HG02870 (cell line): ENCODE data around the gene SPATA17.

Source experiments
- ATAC-seq: cut with Tn5 transposase; IDR thresholded peaks from one replicate; pipeline ENCODE4 v1.9.1; 2021; ENCODE audit warnings: mild to moderate bottlenecking, moderate library complexity; ENCODE audit not compliant: unreplicated experiment

SPATA17 gene

GRCh38 chr1:217846733-217847132 is 215.6 kb downstream of the SPATA17 start:
- ATAC-seq = no peak

GRCh38 chr1:217847643-217848042 is 216.5 kb downstream of the SPATA17 start:
- no peak for ATAC-seq

- ATAC-seq = no peak
Measured at GRCh38 chr1:217856342-217857034, 225.3 kb downstream of the SPATA17 start.

GRCh38 chr1:217857061-217857460 is 225.9 kb downstream of the SPATA17 start:
- ATAC-seq = no peak

- ATAC-seq = no peak
Measured at GRCh38 chr1:217861658-217862057, 230.5 kb downstream of the SPATA17 start.

GRCh38 chr1:217867446-217867995 is 236.4 kb downstream of the SPATA17 start:
- no peak for ATAC-seq

- ATAC-seq = no peak
Measured at GRCh38 chr1:217871955-217872354, 240.8 kb downstream of the SPATA17 start.

- ATAC-seq = no peak
Measured at GRCh38 chr1:217875229-217875628, 244.1 kb downstream of the SPATA17 start.

- no peak for ATAC-seq
Measured at GRCh38 chr1:217876401-217876800, 245.3 kb downstream of the SPATA17 start.

GRCh38 chr1:217876896-217877295 is 245.8 kb downstream of the SPATA17 start:
- ATAC-seq = no peak

- no peak for ATAC-seq
Measured at GRCh38 chr1:217881131-217881543, 250.0 kb downstream of the SPATA17 start.

GRCh38 chr1:217881607-217882332 is 250.6 kb downstream of the SPATA17 start:
- no peak for ATAC-seq

GRCh38 chr1:217885181-217885580 is 254.0 kb downstream of the SPATA17 start:
- no peak for ATAC-seq

GRCh38 chr1:217888328-217888727 is 257.2 kb downstream of the SPATA17 start:
- ATAC-seq = no peak

GRCh38 chr1:217889401-217889800 is 258.3 kb downstream of the SPATA17 start:
- ATAC-seq = no peak

GRCh38 chr1:217891966-217892365 is 260.8 kb downstream of the SPATA17 start:
- no peak for ATAC-seq

GRCh38 chr1:217892750-217893149 is 261.6 kb downstream of the SPATA17 start:
- no peak for ATAC-seq

GRCh38 chr1:217895841-217896240 is 264.7 kb downstream of the SPATA17 start:
- no peak for ATAC-seq

GRCh38 chr1:217896490-217896889 is 265.3 kb downstream of the SPATA17 start:
- ATAC-seq = no peak

- ATAC-seq = no peak
Measured at GRCh38 chr1:217897100-217897499, 266.0 kb downstream of the SPATA17 start.

GRCh38 chr1:217899614-217900013 is 268.5 kb downstream of the SPATA17 start:
- ATAC-seq = no peak

- ATAC-seq = no peak
Measured at GRCh38 chr1:217907504-217907903, 276.4 kb downstream of the SPATA17 start.
